COLO668 (cell line): Measurements from ENCODE around the gene HHIPL2.

ENCODE experiments used
- DNase-seq: peaks from one replicate; lab custom pipeline; 2025; ENCODE audit not compliant: unreplicated experiment; lab: John Stamatoyannopoulos, UW

HHIPL2 gene

DNA sequence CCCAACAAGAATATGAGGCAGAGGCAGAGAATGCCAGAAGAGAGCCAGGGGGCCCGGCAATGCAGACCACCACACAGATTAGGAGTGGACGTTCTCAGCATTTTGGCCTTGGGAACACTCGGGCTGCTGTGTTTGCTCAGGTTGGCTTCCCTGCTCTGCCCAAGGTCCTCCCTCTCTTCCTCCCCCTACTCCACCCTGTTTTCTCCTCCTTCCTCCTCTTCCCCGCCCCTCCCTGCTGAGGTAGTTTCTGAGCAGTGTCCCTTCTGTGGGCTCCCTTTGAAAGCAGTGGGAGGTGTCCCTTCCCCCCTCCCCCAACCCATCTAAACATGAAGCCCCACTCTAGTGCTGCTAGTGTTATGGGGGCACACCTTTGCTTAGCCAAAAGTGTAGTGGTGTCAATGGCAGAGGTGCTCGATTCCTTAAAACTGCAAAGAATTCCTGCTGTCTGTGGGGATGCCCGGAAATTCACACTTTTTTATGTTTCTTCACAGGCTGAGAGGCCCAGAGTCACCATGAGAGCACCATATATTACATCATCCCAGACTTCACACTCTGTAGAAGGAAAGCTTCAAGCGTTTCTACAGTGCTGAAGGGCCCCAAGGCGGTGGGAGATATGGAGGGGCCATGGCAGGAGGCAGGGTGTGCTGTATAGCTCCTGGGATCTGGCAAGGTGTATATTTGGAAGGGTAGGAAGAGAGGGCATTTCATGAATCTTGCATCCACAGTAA is at the start of gene HHIPL2:
Gene HHIPL2, minus strand, starts transcription at position 161 of the 728 bp plus-strand sequence. Its CDS starts 60 bp downstream, at position 101.
- no peak for DNase-seq

DNA sequence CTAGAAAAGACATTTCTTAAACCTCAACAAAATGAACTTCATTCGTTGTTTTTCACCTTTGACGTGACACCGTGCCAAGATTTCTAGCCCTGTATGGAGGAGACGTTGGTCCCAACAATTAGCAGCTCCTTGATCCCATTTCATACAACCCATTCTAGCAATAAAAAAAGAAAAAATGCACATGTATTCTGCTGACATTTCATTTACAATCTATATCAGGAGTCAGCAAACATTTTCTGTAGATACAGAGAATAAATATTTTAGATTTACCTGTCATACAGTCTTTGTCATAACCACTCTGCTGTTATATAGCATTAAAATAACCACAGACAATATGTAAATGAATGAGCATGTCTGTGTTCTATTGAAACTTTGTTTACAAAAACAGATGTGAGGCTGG is 48.8 kb upstream of the HHIPL2 start:
- DNase-seq, result no peak

DNA sequence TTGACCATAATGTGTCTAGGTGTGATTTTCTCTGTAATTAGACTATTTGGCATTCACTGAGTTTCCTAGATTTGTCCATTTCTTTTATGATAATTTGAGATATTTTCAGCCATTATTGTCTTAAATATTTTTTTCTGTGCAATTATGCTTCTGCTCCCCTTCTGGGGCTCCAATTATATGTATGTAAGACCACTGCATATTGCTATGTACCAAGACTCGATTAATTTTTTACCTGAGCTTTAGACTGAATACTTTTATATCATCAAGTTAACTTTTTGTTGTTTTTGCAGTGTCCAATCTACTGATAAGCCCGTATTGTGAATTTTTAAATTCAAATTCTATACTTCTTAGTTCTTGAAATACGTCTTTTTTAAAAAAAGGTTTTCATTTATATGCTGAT is 46.9 kb upstream of the HHIPL2 start:
- DNase-seq, result no peak

DNA sequence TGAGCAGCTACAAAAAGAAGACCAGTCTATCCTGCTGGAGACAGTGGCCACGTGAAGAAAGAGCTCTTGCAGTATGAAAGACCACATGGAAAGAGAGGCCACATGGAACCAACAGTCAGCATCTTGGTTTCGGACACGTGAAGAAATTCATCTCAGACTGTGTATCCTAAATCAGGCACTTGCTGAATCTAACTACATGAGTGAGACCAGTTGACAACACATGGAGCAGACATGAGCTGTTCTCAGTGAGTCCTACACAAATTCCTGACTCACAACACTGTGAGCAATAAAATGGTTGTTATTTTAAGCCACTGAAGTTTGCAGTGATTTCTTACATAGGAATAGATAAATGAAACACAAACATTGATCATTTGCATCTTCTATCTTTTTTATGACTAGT is 44.3 kb upstream of the HHIPL2 start:
- DNase-seq, result no peak

DNA sequence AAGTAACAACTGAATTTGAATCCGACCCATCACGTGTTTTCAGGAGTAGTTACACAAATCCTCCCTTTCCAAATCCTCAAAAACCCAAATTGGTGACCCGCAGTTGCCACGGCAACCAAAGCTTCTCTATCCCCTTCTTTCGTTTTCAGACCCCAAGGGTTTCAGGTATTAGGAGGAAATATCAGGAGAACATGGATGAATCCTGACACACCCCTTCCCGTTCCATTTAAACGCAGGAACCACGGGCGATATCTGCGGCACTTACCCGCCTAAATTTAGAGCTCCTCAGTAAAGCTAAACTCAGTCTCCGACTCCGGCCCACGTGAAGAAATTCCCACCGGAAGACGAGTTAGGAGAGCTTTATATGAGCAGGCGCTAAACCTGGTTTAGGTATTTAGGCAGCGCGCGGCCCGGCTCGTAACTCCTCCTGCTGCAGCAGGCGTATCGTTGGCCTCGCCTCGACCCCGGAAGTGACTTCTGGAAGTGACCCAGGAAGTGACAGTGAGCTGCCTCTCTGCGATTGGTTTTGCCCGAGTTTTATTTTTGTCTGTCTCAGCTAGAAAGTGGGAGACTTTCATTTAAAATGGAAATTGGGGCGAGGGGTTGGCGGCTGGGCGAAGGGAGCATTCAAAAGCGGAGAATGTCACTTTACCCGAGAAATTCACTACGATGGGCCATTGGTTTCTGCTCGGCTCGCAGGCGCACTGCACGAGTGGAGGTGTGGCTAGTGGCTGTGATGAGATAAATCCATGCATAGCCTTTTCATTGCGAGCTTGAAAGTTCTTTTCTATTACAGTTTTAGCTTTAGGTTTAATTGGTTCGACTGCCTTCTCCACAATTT is 41.8 kb upstream of the HHIPL2 start, which contains the start of gene TAF1A:
Gene TAF1A, minus strand, starts transcription at position 472 of the 841 bp plus-strand sequence.
- peak; percentile 91 for DNase-seq

DNA sequence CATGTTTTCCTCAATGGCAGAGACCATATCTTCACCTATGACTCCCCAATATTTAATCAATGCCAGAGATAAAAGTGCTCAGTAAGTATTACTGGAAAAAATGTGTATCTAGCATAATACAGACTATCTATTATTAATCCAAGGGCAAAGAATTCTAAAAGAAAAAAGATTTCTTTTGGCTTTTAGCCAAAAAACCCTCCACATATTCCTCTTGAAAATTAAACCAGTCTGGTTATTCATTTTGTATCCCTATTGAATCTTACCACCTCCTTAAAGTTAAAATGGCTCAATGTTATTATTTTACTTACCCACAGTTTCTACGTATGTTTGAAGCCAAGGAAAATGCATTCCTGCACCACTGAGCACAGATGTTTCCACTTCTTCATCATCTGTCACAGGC is 40.2 kb upstream of the HHIPL2 start:
- DNase-seq, result no peak

DNA sequence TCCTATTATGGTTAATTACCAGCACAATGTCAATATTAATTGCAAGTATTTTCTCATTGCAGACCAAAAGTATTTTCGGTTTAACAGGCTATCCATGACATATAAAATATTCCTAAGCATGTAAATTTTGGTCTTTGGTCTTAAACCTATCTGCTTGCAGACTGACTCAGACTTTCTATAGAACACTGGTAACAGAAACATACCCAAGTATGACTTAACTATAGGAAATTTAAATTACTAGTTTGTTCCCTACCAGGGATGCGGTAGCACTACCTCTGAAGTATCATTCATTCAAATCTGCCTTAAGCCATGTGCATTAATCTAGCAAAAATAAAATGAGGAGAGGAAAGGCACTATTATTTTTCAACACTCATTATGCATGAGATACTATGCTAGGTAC is 38.9 kb upstream of the HHIPL2 start:
- DNase-seq, result no peak

DNA sequence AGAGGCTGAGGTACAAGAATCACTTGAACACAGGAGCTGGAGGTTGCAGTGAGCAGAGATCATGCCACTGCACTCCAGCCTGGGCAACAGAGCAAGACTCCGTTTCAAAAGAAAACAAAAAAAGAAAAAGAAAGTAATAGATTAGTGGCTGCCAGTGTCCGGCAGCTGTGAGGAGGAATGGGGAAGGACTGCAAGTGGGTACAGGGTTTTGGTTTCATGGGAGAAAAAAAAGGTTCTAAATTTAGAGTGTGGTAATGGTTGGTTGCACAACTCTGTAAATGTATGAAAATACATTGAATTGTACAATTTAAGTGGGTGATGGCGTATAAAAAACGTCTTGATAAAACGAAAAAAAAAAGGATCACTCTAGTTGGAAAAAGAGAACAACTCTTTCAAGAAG is 35.2 kb upstream of the HHIPL2 start:
- DNase-seq, result no peak

DNA sequence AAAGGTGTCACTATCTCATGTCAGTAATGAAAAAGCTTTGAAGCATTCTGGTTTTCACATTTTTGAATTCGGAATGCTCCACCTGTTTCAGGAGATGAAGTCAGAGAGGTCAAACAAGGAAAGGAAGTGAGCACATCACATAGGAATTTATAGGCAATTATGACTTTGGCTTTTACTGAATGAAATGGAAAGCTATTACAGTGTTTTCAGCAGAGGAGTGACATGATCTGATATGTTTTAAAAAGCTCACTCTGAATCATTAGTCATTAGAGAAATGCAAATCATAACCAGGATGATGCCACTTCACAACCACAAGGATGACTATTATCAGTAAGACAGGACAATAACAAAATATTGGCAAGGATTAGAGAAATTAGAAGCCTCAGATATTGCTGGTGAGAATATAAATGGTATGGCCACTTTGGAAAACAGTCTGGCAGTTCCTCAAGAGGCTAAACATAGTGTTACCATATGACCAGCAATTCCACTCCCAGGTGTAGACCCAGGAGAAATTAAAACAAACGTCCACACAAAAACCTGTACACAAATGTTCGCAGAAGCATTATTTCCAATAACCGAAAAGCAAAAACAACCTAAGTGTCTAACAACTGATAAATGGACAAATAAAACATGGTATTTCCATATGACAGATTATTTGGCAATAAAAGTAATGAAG is 34.3 kb upstream of the HHIPL2 start:
- DNase-seq, result no peak

DNA sequence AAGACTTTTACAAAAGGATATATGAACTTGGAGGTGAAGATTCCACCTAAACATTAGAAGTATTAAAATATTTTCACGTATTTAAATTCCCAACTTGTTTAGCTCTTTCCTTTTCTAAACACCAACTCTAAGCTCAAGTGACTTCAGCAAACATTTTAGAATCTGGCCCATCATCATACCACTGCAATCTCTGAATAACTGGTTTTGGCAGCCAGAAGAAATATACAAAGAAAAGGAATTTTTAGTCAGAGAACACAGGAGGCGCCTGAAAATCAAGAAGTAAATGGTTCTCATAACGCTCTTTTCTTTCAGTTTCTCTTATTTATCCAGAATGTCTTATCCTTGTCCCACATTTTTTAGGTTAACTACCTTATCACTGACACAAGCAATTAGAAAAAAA is 31.4 kb upstream of the HHIPL2 start:
- no peak for DNase-seq

DNA sequence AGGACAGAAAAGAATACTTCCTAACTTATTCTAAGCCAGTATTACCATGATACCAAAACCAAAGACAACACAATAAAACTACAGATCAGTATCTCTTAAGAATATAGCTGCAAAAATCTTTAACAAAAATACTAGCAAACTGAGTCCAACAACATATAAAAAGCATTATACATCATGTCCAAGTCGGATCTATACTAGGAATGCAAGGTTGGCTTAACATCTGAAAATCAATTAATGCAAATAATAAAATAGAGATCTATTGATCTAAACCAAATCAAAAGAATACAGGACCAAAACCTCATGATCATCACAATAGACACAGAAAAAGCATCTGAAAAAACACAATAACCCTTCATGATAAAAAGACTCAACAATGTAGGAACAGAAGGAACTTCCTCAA is 22.9 kb upstream of the HHIPL2 start:
- no peak for DNase-seq

DNA sequence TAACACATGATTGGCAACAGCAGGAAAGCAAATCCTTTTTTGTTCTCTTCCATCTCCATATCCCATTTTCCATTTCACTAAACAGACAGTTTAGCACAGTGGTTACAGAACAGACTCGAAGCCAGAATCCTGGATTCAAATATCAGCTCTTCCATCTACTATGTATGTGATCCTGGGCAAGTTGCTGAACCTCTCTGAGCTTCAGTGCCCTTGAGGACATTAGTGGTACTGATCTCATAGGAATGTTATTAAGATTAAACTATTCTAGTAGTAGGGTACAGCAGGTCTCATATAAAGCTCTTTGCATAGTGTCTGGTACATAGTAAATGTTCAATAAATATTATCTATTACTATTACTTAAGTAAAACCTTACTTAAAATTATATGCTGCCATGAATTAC is 13.8 kb upstream of the HHIPL2 start:
- DNase-seq, result no peak

DNA sequence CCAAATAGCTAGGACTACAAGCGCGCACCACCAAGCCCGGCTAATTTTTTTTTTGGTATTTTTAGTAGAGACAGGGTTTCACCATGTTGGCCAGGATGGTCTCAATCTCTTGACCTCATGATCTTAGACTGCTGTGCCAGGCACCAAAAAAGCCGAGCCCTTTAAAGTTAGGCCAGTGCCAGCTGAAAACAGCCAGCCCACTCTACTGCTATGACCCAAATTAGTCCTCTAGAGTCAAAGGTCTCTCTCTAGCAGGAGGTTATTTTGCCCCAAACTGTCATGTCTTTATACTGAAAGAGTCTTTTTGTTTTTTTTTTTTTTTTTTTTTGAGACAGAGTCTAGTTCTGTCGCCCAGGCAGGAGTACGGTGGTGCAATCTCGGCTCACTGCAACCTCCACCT is 9.7 kb upstream of the HHIPL2 start:
- DNase-seq, result no peak

DNA sequence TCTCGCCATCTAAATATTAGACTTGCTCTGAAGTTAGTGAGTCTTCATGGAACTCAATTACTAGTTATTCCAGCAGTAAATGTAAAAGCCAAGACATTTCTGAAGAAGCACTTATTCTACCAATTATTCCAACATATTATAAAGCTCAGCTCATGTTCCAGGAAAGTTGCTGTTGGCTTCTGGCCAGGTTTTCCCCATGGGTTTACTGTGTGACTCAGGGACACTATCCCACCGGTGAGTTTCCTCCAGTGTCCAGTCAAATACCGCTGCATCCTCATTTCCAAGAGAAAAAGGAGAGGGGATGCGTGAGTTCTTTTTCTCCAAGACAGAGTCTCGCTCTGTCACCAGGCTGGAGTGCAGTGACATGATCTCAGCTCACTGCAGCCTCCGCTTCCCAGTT is 9.2 kb upstream of the HHIPL2 start:
- no peak for DNase-seq

DNA sequence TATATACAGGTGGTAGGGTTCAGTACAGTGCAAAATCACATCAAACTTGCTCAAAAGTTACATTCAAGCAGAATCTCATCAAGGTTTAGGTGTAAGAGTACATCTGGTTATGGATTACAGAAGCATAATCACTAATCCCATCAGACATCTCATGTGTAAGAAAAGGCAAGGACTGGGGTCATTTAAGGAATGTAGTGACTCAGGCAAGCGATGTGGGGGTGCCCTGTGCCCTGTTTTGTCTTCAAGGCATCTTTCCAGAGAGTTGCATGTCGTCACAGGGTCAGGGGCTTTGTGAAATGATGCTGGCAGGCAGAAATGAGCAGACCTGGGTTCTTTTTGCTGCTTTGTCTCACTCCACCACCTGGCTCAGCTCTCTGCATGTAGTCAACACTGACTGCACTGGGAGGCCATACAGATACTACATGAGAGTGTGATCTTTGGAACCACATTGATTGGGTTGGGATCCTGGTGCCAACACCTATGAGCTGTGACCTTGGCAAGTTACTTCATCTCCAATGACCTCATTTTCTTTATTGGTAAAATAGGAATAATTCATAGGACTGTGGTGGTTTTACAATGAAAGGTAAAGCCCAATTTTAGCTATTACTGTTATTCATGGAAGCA is 8.2 kb upstream of the HHIPL2 start:
- DNase-seq, result no peak

DNA sequence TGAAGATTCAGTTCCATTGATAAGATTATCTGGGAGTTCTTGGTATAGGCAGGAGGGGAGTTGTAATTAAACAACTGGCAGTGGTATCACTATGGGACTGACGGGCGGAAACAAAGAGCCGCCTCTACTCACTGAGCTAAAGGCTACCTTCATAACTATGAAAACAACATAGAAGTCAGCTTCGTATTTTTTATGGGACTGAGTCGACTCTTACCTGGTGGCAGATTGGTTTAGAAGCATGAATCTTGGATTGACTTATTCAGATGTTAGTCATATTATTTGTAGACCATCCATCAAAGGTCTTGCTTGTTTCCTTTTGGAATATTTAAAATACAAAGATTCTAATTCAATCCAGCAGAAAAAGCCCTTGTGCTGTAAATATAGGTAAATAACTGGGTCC is 6.3 kb upstream of the HHIPL2 start:
- no peak for DNase-seq

DNA sequence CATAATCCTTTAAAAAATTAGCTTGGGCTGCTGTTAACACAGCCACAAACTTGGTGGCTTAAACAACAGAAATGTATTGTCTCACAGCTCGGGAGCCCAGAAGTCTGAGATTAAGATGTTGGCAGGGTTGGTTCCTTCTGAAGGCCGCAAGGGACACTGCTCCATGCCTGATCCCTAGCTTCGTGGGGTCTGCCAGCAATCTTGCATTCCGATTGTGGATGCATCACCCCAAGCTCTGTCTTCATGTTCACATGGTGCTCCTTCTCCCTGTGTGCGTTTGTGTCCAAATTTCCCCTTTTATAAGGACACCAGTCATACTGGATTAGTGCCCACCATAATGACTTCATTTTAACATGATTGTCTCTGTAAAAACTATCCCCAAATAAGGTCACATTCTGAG is 5.0 kb upstream of the HHIPL2 start:
- DNase-seq, result no peak

DNA sequence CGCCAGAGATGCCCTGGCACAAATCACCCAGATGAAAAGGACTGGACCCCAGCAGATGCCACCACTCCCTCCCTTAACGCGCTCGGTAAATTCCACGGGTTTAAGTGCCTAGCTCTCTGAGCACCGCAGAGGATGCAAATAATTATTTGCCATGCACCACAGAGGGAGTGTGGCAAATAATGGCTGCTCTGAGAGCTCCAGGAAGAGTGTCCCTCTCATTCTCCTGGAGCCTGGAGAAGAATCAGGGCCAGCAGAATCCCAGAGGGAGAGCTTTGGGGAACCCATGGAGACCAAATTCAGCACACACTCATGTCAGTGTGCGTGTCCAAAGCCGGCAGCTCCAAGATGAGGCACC is 667 bp downstream of the HHIPL2 start:
- no peak for DNase-seq

DNA sequence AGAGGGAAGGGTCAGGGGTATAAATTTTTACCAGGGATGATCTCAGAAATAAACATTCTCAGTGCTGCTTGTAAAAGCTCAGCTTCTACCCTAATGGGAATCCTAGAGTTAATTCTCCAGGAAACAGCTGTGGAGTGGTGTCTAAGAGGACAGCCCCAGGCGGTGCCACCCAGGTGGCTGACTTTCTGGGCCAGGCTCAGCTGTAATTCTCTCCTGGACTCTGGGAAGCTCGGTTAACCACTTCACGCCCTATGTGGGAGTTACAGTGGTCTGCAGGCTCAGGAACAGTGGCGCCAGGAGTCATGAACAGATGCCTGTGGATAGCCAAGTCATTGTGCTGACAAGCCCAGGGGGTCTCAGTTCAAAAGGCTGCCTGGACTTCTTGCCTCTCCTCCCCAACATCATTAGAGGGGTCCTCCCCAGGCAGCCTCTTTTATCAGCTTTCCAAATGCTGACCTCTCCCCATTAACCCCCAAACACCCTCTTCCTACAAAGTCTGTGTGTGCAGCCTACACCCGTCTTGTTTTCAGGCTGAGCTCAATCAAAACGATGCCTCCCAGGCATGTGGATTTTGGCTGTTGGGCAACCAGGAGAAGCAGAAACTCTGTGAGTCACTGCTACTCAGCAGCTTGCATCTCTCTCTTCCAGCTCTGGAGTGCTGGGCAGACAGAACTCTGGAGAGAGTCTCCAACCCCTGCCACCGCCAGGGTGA is 1.2 kb downstream of the HHIPL2 start:
- DNase-seq, result peak; percentile 28

DNA sequence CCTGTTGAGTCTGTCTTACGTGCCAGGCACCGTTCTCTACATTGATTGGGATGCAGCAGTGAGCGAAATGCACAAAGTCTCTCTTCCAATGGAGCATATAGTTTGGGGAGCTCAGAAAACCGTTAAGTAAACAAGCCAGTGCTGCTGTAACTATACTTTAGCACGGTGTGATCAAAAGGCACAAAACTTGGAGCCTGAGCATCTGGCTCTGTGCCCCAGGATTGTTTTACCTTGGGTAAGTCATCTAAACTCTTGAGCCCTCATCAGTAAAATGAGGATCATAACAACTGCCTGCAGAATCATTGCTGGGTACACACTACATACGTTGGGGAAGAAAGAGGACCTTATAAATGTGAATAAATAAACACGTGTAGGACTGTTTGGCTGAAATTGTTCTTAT is 1.8 kb downstream of the HHIPL2 start:
- DNase-seq, result no peak

DNA sequence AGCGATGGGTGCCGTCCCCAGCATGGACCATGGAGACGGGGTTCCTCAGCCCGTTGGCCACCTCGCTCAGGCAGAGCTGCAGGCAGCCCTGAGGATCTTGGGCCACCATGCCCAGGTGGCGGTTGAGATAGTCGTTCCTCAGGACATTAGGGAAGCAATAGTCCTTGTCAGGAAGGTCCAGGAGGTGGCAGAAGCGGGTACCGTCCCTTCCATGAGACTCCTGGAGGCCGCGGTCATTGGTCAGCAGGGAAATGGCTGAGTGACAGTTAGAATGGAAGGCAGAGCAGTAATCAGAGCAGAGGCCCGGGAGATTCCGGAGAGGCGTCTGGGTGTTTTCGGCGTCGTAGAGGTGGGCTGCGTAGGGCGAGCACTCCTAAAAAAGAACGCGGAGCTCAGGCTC is 4.1 kb downstream of the HHIPL2 start:
- no peak for DNase-seq
